Choroid plexus epithelial cell (primary cell): ENCODE results near the gene TMEM144.
A peak's percentile ranks its signal among the peaks of the same experiment; 100 is the strongest.

Experiments
- DNase-seq: peaks from one replicate; pipeline ENCODE4 v3.0.0-alpha.2; 2010; ENCODE audit warnings: low read depth
- H3K4me3 ChIP-seq: 2 replicates; pipeline ENCODE4 v1.5.1; 2011; ENCODE audit warnings: low read depth, mild to moderate bottlenecking, control low read depth, low read length, moderate library complexity
- TF ChIP-seq, protein P1 (sequence below): conservative IDR thresholded peaks from 2 replicates; pipeline ENCODE4 v1.5.1; 2011; ENCODE audit warnings: low read depth, mild to moderate bottlenecking, control low read depth, inconsistent platforms, low read length, moderate library complexity

The TMEM144 gene

DNA sequence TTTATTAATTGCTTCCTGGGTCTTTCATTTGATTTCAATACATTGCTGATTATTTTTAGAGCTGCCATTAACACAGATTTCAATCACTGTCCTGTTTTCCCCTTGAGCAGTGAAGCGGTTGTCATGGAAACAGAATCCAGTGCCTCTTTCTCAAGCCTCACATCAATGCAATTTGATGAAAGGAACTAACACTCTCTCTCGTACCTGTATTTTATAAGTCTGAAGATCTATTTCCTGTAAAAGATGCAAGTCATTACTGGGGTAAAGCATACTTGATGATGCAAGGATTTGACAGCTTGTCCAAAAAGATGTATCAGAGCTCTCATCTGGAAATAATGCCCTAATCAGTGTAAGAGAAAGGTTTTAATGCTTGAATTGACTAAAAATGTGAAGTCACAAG lies 19.6 kb upstream of the TMEM144 start:
- DNase-seq, result no peak
- TF ChIP-seq, protein P1, sequence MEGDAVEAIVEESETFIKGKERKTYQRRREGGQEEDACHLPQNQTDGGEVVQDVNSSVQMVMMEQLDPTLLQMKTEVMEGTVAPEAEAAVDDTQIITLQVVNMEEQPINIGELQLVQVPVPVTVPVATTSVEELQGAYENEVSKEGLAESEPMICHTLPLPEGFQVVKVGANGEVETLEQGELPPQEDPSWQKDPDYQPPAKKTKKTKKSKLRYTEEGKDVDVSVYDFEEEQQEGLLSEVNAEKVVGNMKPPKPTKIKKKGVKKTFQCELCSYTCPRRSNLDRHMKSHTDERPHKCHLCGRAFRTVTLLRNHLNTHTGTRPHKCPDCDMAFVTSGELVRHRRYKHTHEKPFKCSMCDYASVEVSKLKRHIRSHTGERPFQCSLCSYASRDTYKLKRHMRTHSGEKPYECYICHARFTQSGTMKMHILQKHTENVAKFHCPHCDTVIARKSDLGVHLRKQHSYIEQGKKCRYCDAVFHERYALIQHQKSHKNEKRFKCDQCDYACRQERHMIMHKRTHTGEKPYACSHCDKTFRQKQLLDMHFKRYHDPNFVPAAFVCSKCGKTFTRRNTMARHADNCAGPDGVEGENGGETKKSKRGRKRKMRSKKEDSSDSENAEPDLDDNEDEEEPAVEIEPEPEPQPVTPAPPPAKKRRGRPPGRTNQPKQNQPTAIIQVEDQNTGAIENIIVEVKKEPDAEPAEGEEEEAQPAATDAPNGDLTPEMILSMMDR, result no peak
- H3K4me3 ChIP-seq, result no peak overlapping the region

- DNase-seq, result no peak
- H3K4me3 ChIP-seq, result no peak overlapping the region
- TF ChIP-seq, protein P1, result no peak
These were observed 17.7 kb upstream of the TMEM144 start for GRCh38 chr4:158192439-158193158.

DNA sequence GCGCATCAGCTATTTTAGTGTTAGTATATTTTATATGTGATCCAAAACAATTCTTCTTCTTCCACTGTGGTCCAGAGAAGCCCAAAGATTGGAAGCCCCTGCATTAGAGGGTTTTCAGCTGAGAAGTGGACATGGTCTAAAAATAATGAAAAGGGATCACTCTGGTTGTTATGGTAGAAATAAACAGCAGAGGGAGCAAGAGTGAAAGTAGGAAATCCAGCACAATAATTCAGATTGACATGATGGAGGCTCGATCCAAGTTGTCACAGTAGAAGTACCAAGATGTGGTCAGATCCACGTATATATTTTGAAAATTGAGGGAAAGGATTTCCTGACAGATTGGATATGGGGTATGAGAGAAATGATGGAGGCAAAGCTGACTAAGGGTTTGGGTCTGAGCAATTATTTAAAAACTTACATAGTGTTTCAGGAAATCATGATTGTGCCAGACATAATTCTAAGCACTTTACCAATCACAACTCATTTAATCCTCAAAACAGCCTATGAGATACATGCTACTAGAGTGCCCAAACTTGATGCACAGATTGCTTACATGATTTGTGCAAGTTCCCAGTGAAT lies 17.0 kb upstream of the TMEM144 start:
- TF ChIP-seq, protein P1, result peak; percentile 61
- peak; percentile 59 for DNase-seq
- H3K4me3 ChIP-seq, result no peak overlapping the region

GRCh38 chr4:158195297-158195696 lies 15.0 kb upstream of the TMEM144 start:
- no peak for DNase-seq
- no peak overlapping the region for H3K4me3 ChIP-seq
- TF ChIP-seq, protein P1, result no peak

DNA sequence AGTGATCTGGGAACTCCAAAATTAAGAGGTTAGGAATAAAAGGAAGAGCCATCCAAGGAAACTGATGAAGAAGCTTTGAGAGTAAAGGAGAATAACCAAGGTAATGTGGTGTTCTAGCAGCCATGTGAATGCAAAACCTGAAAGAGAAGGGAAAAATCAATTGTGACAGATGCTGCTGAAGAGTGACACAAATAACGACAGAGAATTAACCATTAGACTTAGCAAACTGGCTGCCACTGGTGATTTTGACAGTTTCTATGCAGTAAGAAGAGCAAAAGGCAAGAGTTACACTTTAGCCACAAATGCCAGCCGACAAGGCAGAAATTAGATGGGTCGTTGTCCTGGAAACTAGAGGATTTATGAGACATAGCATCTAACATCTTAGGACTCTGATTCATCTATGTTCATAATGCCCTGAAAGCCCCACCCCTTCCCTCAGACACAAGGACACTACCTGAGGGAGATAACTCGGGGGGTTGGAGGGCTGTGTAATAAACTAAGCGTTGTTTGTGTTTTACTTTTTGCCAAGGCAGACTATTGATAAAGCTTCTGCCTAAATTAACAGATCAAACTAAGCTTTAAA lies 13.0 kb upstream of the TMEM144 start:
- TF ChIP-seq, protein P1, result no peak
- H3K4me3 ChIP-seq, result no peak overlapping the region
- no peak for DNase-seq

DNA sequence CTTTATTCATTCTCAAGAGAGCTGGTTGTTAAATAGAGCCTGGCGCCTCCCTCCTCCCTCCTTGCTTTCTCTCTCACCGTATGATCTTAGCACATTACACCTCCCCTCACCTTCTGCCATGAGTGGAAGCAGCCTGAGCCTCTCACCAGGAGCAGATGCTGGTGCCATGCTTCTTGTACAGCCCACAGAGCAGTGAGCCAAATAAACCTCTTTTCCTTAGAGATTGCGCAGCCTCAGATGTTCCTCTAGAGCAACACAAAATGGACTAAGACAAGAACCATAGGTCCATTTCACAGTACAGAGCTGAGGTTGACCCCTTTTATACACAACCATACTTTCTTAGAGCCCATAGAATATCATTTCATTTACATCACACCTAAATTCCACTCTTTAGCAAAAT lies 10.1 kb upstream of the TMEM144 start:
- no peak for DNase-seq
- TF ChIP-seq, protein P1, result no peak
- H3K4me3 ChIP-seq, result no peak overlapping the region
